T-cell (primary cell): ENCODE measurements around the gene STRBP. TPM values are rescaled to one million over a fixed set of nuclear protein-coding genes. Genes with fewer than 3 reads are reported as not detected.

Experiments used
- ATAC-seq, 4 experiments: fragments of 200-7000 bp in 3 of 4; fragments of 150-1000 bp in 1 of 4; cut with Tn5 transposase; replicated peaks in 1 of 4; 1 replicate in 3 of 4; 2 replicates in 1 of 4; pipeline ENCODE4 v1.10.0; 2021; ENCODE audit warnings: moderate library complexity in 3 of 4, mild to moderate bottlenecking in 2 of 4, moderate number of reproducible peaks in 1 of 4
- CTCF ChIA-PET, 2 donors: fragments of 300-600 bp; sonication (Branson Sonifier 250); formaldehyde crosslinking; loops; one replicate each; lab custom pipeline; 2022; ENCODE audit warnings: antibody characterized with exemption in 2 of 2; lab: Charles Lee
- POLR2A ChIA-PET, 2 donors: fragments of 300-600 bp; sonication (Branson Sonifier 250); formaldehyde crosslinking; loops; one replicate each; lab custom pipeline; 2022; ENCODE audit warnings: antibody characterized with exemption in 2 of 2; lab: Charles Lee
- DNase-seq, 35 experiments: peaks; one replicate each; pipeline versions ENCODE4 v3.0.0 to v3.0.0-alpha.2; 2013 to 2023
- H3K27ac ChIP-seq: one replicate; pipeline ENCODE4 v1.5.1; 2013; ENCODE audit warnings: low read length
- H3K27me3 ChIP-seq, 2 experiments: replicated peaks in 1 of 2; 1 replicate in 1 of 2; 2 replicates in 1 of 2; pipeline versions ENCODE4 v1.6.1 to v1.7.0; 2013; ENCODE audit warnings: low read length in 1 of 2, mixed read lengths in 1 of 2; ENCODE audit not compliant: control insufficient read depth in 2 of 2, insufficient read depth in 2 of 2; ENCODE audit errors: extremely low read depth in 1 of 2
- H3K36me3 ChIP-seq, 2 donors: 1 replicate in 1 of 2; 2 replicates in 1 of 2; pipeline versions ENCODE4 v1.6.1 to v1.7.0; 2013; ENCODE audit warnings: low read length in 1 of 2; ENCODE audit not compliant: control insufficient read depth in 2 of 2, insufficient read depth in 1 of 2; ENCODE audit errors: extremely low read depth in 1 of 2
- H3K4me1 ChIP-seq, 2 experiments: 1 replicate in 1 of 2; 2 replicates in 1 of 2; pipeline versions ENCODE4 v1.6.1 to v1.7.0; 2013; ENCODE audit warnings: low read length in 2 of 2, mixed read lengths in 1 of 2; ENCODE audit not compliant: insufficient read depth in 2 of 2, control insufficient read depth in 1 of 2; ENCODE audit errors: extremely low read depth in 1 of 2
- H3K4me3 ChIP-seq, 2 donors: 1 replicate in 1 of 2; 2 replicates in 1 of 2; pipeline versions ENCODE4 v1.5.1 to v1.7.0; 2013; ENCODE audit warnings: mild to moderate bottlenecking in 2 of 2, low read length in 1 of 2, moderate library complexity in 1 of 2; ENCODE audit not compliant: control insufficient read depth in 1 of 2; ENCODE audit errors: extremely low read depth in 1 of 2
- H3K9me3 ChIP-seq: 2 replicates; pipeline ENCODE4 v1.7.0; 2013
- H3K27ac Mint-ChIP-seq, 2 donors: one replicate each; pipeline ENCODE4 v1.8.0; 2020 to 2021; ENCODE audit warnings: mild to moderate bottlenecking in 2 of 2, mixed read lengths in 2 of 2
- H3K27me3 Mint-ChIP-seq, 2 donors: one replicate each; pipeline ENCODE4 v1.8.0; 2021 to 2022; ENCODE audit warnings: mixed read lengths in 2 of 2
- H3K36me3 Mint-ChIP-seq: one replicate; pipeline ENCODE4 v1.8.0; 2021; ENCODE audit warnings: mixed read lengths
- H3K4me1 Mint-ChIP-seq, 3 donors: one replicate each; pipeline ENCODE4 v1.8.0; 2020 to 2022; ENCODE audit warnings: mixed read lengths in 3 of 3, mild to moderate bottlenecking in 1 of 3
- H3K4me3 Mint-ChIP-seq, 3 donors: one replicate each; pipeline ENCODE4 v1.8.0; 2020 to 2022; ENCODE audit warnings: mild to moderate bottlenecking in 3 of 3, mixed read lengths in 3 of 3, moderate library complexity in 3 of 3
- H3K9me3 Mint-ChIP-seq, 3 donors: one replicate each; pipeline ENCODE4 v1.8.0; 2020 to 2022; ENCODE audit warnings: mixed read lengths in 3 of 3
- WGBS: methylation state at CpG from one replicate; pipeline ENCODE4 v1.1.5; 2013; ENCODE audit warnings: missing lambda C conversion rate; ENCODE audit not compliant: insufficient coverage; 5-methylcytosine and 5-hydroxymethylcytosine counted together
- total RNA-seq, 35 experiments: library from RNA in 6 of 35; stranded (reverse) in 6 of 35; fragments of 120-200 nt in 1 of 35; gene quantifications; one replicate each; pipeline versions ENCODE4 v1.2.1 to v1.2.4 and lab custom pipeline; 2013 to 2026

The STRBP gene
- total RNA-seq, 5 donors from 2014 or later (not counting 1 experiment from before 2014, with no cell fraction given) = 18.6 to 26.9 (median 20.0) TPM

DNA sequence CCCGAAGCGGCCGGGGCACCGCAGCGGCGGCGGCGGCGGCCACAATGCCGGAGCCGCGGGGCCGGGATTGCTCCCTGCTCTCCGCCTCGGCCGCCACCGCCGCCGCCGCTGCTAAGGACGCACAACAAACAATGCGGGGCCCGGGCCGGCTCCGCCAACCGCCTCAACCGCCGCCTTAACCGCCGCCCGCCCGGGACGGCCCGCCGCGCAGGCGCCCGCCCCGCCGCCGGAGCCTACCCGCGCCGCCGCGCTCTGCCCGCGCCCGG, 254 bp downstream of the STRBP start:
- POLR2A ChIA-PET = interaction anchor here in 1 of 2 donors (0.7 kb wide), 1 partner anchor 9 kb away, joined by 6 read pairs; no protein-coding TSS in a partner anchor
- under 1% methylated on average over 49 of the region's 49 CpGs for WGBS
- Mint-ChIP-seq H3K4me3 (peak overlapping the region in 2 of 3 donors; percentile 41 to 91), H3K27me3 (no peaks in the 10 kb centered on the region), H3K27ac (no peak overlapping the region), H3K9me3 (no peaks in the 10 kb centered on the region), H3K4me1 (peaks cover 38 to 45% (median 45%) of the 10 kb centered on the region in 3 donors), H3K36me3 (no peaks in the 10 kb centered on the region)
- DNase-seq = peak in 2 of 35 experiments; percentile 6 to 7
- ATAC-seq = no peak
- Histone ChIP-seq H3K27me3 (peaks cover 0 to 2% of the 10 kb centered on the region in 2 experiments), H3K27ac (no peak overlapping the region), H3K4me1 (peaks cover 6 to 19% of the 10 kb centered on the region in 2 experiments), H3K36me3 (no peaks in the 10 kb centered on the region), H3K4me3 (peak overlapping the region in 1 of 2 donors; percentile 62), H3K9me3 (no peaks in the 10 kb centered on the region)
- CTCF ChIA-PET = interaction anchor here in 1 of 2 donors (1.3 kb wide), 1 partner anchor 81 kb away, joined by 5 read pairs; no protein-coding TSS in a partner anchor

GRCh38 chr9:123267481-123268198, 746 bp downstream of the STRBP start:
- H3K27me3 Mint-ChIP-seq = no peaks in the 10 kb centered on the region
- peaks cover 43 to 50% (median 48%) of the 10 kb centered on the region in 3 donors for H3K4me1 Mint-ChIP-seq
- DNase-seq (peak in 10 of 35 experiments; percentile 1 to 21 (median 3)), ATAC-seq (peak in 1 of 4 experiments; percentile 1)
- Histone ChIP-seq H3K36me3 (no peaks in the 10 kb centered on the region), H3K4me1 (peaks cover 8 to 19% of the 10 kb centered on the region in 2 experiments), H3K27me3 (peaks cover 0 to 2% of the 10 kb centered on the region in 2 experiments), H3K4me3 (peak overlapping the region; percentile 2 to 62), H3K27ac (no peak overlapping the region), H3K9me3 (no peaks in the 10 kb centered on the region)
- H3K9me3 Mint-ChIP-seq = no peaks in the 10 kb centered on the region
- H3K4me3 Mint-ChIP-seq = peak overlapping the region; percentile 74 to 91 (median 81)
- ChIA-PET CTCF (no interaction called here), POLR2A (interaction anchor here in 1 of 2 donors (0.7 kb wide), 1 partner anchor 8 kb away, joined by 6 read pairs; no protein-coding TSS in a partner anchor)
- 10% methylated on average over 26 of the region's 34 CpGs for WGBS
- no peaks in the 10 kb centered on the region for H3K36me3 Mint-ChIP-seq
- no peak overlapping the region for H3K27ac Mint-ChIP-seq

- no peak overlapping the region for H3K27ac Mint-ChIP-seq
- H3K27me3 ChIP-seq = no peaks in the 10 kb centered on the region
- peaks cover 49 to 58% (median 53%) of the 10 kb centered on the region in 3 donors for H3K4me1 Mint-ChIP-seq
- WGBS = 98% methylated on average over 9 of the region's 9 CpGs
- H3K9me3 Mint-ChIP-seq = no peaks in the 10 kb centered on the region
- no peaks in the 10 kb centered on the region for H3K36me3 Mint-ChIP-seq
- no peaks in the 10 kb centered on the region for H3K27me3 Mint-ChIP-seq
- ATAC-seq = no peak
- H3K4me3 Mint-ChIP-seq = peak overlapping the region; percentile 74 to 91 (median 81)
- H3K4me1 ChIP-seq = peaks cover 8 to 19% of the 10 kb centered on the region in 2 experiments
- DNase-seq = no peak
- H3K4me3 ChIP-seq = peak overlapping the region in 1 of 2 donors; percentile 2
- ChIA-PET POLR2A (no interaction called here), CTCF (no interaction called here)
- no peaks in the 10 kb centered on the region for H3K9me3 ChIP-seq
- H3K36me3 ChIP-seq = no peaks in the 10 kb centered on the region
- H3K27ac ChIP-seq = no peak overlapping the region
Measured at GRCh38 chr9:123266655-123267399, 1.6 kb downstream of the STRBP start.

DNA sequence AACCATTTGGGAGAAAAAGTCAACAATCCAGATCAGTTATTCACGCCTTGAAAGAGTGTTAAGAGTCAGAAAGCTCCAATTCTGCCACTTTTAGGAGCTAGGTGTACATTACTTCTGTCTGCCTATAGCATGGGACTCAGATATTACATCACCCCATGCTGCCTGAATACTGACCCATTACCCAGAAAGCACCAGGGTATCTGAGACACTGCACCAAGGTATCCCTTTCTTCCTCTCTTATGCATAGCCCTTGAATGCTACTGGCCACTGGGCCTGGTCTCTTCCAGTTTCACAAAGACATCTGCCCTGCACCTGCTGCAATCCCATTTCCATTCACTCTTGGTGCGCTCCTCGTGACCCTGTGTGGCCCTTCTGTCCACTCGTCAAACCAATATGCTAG, 2.6 kb downstream of the STRBP start:
- Mint-ChIP-seq H3K27ac (no peak overlapping the region), H3K27me3 (no peaks in the 10 kb centered on the region), H3K9me3 (no peaks in the 10 kb centered on the region), H3K36me3 (no peaks in the 10 kb centered on the region), H3K4me1 (peaks cover 59 to 68% (median 63%) of the 10 kb centered on the region in 3 donors), H3K4me3 (no peak overlapping the region)
- DNase-seq (no peak), ATAC-seq (no peak)
- no peaks in the 10 kb centered on the region for H3K27me3 ChIP-seq
- H3K4me1 ChIP-seq = peaks cover 10 to 19% of the 10 kb centered on the region in 2 experiments
- no peak overlapping the region for H3K27ac ChIP-seq
- H3K36me3 ChIP-seq = no peaks in the 10 kb centered on the region
- H3K4me3 ChIP-seq = no peak overlapping the region
- ChIA-PET POLR2A (interaction anchor here in 1 of 2 donors (0.5 kb wide), 1 partner anchor 362 kb away, joined by 3 read pairs; no protein-coding TSS in a partner anchor), CTCF (interaction anchor here in 1 of 2 donors (1.0 kb wide), 1 partner anchor 58 kb away, joined by 3 read pairs; no protein-coding TSS in a partner anchor)
- no peaks in the 10 kb centered on the region for H3K9me3 ChIP-seq
- 100% methylated on average over 3 of the region's 4 CpGs for WGBS

DNA sequence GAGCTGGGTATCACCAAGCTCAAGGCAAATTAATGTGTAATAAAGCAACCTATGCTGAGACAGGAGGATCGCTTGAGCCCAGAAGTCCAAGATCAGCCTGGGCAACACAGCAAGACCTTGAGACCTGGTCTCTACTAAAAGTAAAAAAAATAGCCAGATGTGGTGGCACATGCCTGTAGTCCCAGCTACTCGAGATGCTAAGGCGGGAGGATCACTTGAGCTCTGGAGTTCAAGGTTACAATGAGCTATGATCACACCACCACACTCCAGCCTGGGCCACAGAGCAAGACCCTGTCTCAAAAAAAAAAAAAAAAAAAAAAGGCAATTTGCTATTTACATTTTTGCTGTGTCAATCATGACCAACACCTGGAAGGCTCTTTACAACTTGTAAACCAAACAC, 5.2 kb downstream of the STRBP start:
- Mint-ChIP-seq H3K4me1 (peaks cover 64 to 75% (median 71%) of the 10 kb centered on the region in 3 donors), H3K36me3 (no peaks in the 10 kb centered on the region), H3K9me3 (no peaks in the 10 kb centered on the region), H3K4me3 (no peak overlapping the region), H3K27me3 (no peaks in the 10 kb centered on the region), H3K27ac (no peak overlapping the region)
- peaks cover 11 to 13% of the 10 kb centered on the region in 2 experiments for H3K4me1 ChIP-seq
- no peaks in the 10 kb centered on the region for H3K9me3 ChIP-seq
- 83% methylated on average over 2 of the region's 3 CpGs for WGBS
- no peaks in the 10 kb centered on the region for H3K27me3 ChIP-seq
- no peak for ATAC-seq
- ChIA-PET CTCF (interaction anchor here in 1 of 2 donors (0.6 kb wide), 1 partner anchor 663 kb away, joined by 6 read pairs; no protein-coding TSS in a partner anchor), POLR2A (interaction anchor here in 1 of 2 donors (0.6 kb wide), 1 partner anchor 118 kb away, joined by 5 read pairs; no protein-coding TSS in a partner anchor)
- no peak for DNase-seq
- H3K4me3 ChIP-seq = no peak overlapping the region
- no peak overlapping the region for H3K27ac ChIP-seq
- no peaks in the 10 kb centered on the region for H3K36me3 ChIP-seq

- Mint-ChIP-seq H3K4me1 (peaks cover 66 to 73% (median 73%) of the 10 kb centered on the region in 3 donors), H3K27ac (no peak overlapping the region), H3K36me3 (no peaks in the 10 kb centered on the region), H3K4me3 (no peak overlapping the region), H3K9me3 (no peaks in the 10 kb centered on the region), H3K27me3 (no peaks in the 10 kb centered on the region)
- Histone ChIP-seq H3K27ac (no peak overlapping the region), H3K27me3 (no peaks in the 10 kb centered on the region), H3K4me3 (no peak overlapping the region), H3K4me1 (peaks cover 5 to 13% of the 10 kb centered on the region in 2 experiments), H3K36me3 (no peaks in the 10 kb centered on the region), H3K9me3 (no peaks in the 10 kb centered on the region)
- ATAC-seq (no peak), DNase-seq (no peak)
- WGBS = no CpG with 5 or more reads among the region's 1 CpG
- ChIA-PET POLR2A (no interaction called here), CTCF (no interaction called here)
Measured at GRCh38 chr9:123262338-123262737, 6.0 kb downstream of the STRBP start.
